T-helper 22 cell (primary cell): Measurements from ENCODE around the gene CAMK1.

Experiments used
- DNase-seq: peaks from one replicate; pipeline ENCODE4 v3.0.0-alpha.2; 2020; ENCODE audit warnings: low read depth

CAMK1 gene

GRCh38 chr3:9742560-9742959 lies 27.2 kb downstream of the CAMK1 start:
- DNase-seq, result no peak

GRCh38 chr3:9739181-9739580 lies 30.6 kb downstream of the CAMK1 start:
- no peak for DNase-seq

GRCh38 chr3:9736831-9737230 lies 32.9 kb downstream of the CAMK1 start:
- no peak for DNase-seq

GRCh38 chr3:9732740-9733115 lies 37.0 kb downstream of the CAMK1 start:
- DNase-seq, result no peak

- peak; percentile 23 for DNase-seq
Observed at GRCh38 chr3:9732080-9732739, 37.5 kb downstream of the CAMK1 start.

- peak; percentile 100 for DNase-seq
Observed at GRCh38 chr3:9731206-9732079, 38.3 kb downstream of the CAMK1 start, which contains the start of gene BRPF1. BRPF1 (plus strand) TSS chr3:9731735; CDS start chr3:9734141, 2,406 bp downstream.

- DNase-seq, result no peak
Observed at GRCh38 chr3:9730657-9731205, 39.0 kb downstream of the CAMK1 start.

GRCh38 chr3:9729419-9729818 lies 40.3 kb downstream of the CAMK1 start:
- no peak for DNase-seq

- DNase-seq, result no peak
Observed at GRCh38 chr3:9727743-9728142, 42.0 kb downstream of the CAMK1 start.

- DNase-seq, result peak; percentile 37
Observed at GRCh38 chr3:9727041-9727595, 42.6 kb downstream of the CAMK1 start.

GRCh38 chr3:9725775-9726515 lies 43.8 kb downstream of the CAMK1 start:
- no peak for DNase-seq

- no peak for DNase-seq
Observed at GRCh38 chr3:9721700-9722060, 48.1 kb downstream of the CAMK1 start.

- no peak for DNase-seq
Observed at GRCh38 chr3:9721015-9721699, 48.6 kb downstream of the CAMK1 start.

GRCh38 chr3:9718118-9718517 lies 51.6 kb downstream of the CAMK1 start:
- DNase-seq, result no peak

GRCh38 chr3:9717563-9717962 lies 52.2 kb downstream of the CAMK1 start:
- DNase-seq, result no peak

GRCh38 chr3:9716801-9717555 lies 52.8 kb downstream of the CAMK1 start:
- DNase-seq, result no peak

GRCh38 chr3:9715764-9716437 lies 53.8 kb downstream of the CAMK1 start:
- no peak for DNase-seq

GRCh38 chr3:9715136-9715535 lies 54.6 kb downstream of the CAMK1 start:
- no peak for DNase-seq

GRCh38 chr3:9713142-9713541 lies 56.6 kb downstream of the CAMK1 start:
- no peak for DNase-seq

- DNase-seq, result no peak
Observed at GRCh38 chr3:9712415-9712814, 57.3 kb downstream of the CAMK1 start.
